GM20431 (cell line): ENCODE results near the gene RAB3GAP1.

Experiments
- in situ Hi-C: fragments of 300-500 bp; cut with MseI, MboI; formaldehyde crosslinking; loops from one replicate; pipeline ENCODE4 v1.15.0; 2020; ENCODE audit warnings: low sequenced_read_pairs; ENCODE audit not compliant: unreplicated experiment

RAB3GAP1 gene

DNA sequence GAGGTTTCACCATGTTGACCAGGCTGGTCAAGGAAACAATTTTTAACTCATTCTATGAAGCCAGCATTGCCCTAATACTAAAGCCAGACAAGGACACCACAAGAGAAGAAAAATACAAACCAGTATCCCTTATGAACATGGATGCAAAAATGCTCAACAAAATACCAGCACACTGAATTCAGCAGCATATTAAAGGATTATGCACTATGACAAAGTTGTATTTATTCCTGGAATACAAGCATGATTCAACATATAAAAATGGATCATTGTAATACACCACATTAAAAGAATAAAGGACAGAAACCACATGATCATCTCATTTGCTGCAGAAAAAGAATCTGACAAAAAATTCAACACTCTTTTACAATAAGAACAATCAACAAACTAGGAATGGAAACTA, 138.7 kb downstream of the RAB3GAP1 start:
- in situ Hi-C loops: no loop called here

DNA sequence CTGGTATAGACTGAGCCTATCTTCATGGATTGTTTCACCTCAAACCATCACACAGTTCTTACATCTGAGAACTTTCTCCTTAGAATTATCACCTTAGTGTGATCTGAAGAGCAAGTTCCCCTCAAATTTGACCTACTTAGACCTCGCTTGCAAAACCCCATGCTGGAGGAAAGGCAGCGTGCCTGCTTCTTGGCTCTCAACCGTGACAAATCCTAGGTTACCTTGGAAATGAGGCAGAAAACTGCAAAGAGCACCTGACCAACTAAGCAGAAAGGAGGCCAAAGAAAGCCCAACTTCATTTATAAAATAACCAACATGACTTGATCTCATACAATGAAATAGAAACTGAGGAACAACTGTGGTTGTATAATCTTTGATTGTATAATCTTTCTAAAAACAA, 146.4 kb downstream of the RAB3GAP1 start:
- in situ Hi-C loops: no loop called here

DNA sequence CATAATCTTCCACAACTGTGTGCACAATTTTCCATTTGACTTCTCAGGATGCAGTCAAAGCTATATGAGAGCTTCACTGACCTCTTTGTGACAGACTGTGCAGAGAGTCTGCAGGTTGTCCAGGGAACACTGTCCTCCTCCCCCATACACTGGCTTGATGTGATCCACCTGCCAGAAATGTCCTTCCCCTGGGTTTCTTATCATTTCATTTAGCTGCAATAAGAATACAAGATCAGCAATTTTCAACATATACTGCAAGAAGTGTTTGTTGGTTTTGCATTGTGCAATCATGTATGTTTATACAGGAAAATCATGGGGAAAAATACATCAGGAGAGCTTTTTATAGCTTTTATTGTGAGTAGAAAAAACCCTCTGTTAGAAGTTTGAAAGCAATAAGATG, 150.7 kb downstream of the RAB3GAP1 start:
- in situ Hi-C loops: no loop called here

DNA sequence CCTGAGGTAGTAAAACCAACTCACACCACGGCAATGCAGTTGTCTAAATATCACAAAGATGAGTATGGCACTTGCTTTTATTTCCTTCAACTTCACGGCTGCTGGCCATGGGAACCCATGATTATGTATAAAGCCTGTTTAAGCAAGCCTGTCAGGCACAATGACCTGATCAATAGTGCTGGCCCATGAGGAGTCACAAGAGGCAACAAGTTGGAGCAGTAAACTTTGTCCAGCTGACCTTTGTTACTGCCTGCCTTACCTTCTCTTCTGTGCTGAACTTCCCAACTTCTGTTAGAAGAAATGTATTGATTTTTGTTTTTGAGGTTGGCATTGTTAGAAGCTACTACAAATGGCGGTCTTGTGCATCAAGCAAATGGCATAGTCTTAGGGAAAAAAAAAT, 151.9 kb downstream of the RAB3GAP1 start:
- in situ Hi-C loops: no loop called here

DNA sequence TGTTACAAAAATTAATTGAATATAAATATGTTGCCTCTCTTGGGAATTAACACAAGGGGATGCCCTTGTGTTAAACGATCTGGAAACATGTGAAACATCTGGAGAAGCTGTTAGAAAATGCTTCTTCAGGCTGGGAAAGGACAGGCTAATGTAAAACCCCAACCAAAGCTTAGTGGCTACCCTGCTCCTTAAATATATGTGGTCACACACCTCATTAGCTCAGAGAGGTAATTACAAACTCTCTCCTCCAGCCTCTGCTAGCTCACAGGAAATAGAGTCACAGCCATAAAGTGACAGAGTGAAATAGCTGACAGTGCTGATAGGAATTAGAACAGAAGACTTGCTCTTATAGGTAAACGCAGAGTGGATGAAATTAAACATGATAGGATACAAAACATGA, 155.9 kb downstream of the RAB3GAP1 start:
- in situ Hi-C loops: no loop called here

DNA sequence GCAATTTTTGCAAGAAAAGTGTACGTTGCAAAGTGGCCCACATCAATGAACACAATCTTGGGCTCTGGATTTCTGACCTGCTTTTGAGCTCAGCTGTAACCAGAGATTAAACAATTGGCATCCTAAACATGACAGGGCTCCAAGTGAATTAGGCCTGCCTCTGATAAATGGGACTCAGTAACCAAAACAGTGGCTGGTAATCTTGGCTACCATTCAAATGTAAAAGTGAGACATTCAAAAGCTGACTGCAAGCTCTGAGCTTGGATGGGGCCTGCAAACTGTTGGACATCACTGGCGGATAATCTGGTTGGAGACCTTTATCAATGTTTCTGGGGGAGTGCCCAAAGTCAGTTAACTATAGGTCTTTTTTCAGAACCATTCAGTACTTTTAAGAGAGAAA, 160.7 kb downstream of the RAB3GAP1 start:
- in situ Hi-C loops: no loop called here

DNA sequence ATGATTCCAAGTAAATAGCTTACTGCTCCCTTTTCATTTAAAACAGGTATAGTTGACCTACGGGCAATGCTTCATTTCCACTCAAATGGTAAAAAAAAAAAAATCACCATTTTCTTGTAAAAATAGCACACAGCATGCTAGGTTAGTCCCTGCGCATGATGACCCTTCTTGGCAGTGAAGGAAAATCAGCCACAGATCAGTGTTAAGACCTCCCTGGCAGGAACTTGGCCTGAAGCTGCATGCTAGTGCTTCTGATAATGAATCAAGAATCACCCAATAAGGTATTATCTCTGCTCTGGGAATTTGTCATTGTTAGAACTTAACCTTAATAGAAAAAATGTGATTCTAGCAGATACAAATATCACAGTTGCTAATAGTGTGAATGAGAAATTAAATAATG, 166.3 kb downstream of the RAB3GAP1 start:
- in situ Hi-C loops: no loop called here

DNA sequence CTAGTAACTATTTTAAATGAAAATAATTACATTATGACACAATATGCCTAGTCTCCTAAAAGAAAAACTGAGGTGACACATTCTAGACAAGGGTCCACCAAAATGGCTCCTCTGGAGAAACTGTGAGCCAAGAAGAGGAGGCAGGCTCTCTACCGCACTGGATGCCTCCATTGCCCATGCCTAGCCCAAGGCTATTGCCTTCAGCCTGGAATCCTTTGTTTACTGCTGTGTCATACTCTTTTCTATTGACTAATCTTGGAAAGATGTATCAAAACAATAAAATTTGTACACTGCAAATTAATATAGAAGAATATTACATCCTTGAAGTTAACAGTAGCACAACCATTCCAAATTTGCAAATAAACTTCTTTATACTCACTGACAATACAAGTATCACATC, 167.1 kb downstream of the RAB3GAP1 start:
- in situ Hi-C loops: no loop called here
